Adrenal gland (tissue), 5 donors: Measurements from ENCODE around the gene ANKRD18A.

Experiments
- POLR2A ChIP-seq, 2 donors: fragments of 450-650 bp; IDR thresholded peaks; one replicate each; pipeline ENCODE4 v1.6.1; 2017; ENCODE audit warnings: antibody characterized with exemption in 2 of 2, mild to moderate bottlenecking in 2 of 2, moderate library complexity in 1 of 2
- TF ChIP-seq, protein P1 (sequence below), 6 experiments: fragments of 450-650 bp in 4 of 6; fragments of 200-600 bp in 2 of 6; sonication (generic) in 1 of 6; IDR thresholded peaks; 1 replicate in 5 of 6; 2 replicates in 1 of 6; pipeline versions ENCODE4 v1.5.1 to v1.8.0; 2016 to 2021; ENCODE audit warnings: antibody characterized with exemption in 6 of 6, mild to moderate bottlenecking in 2 of 6, moderate library complexity in 1 of 6
- donor health status: DM: no; HTN: no; CAD: no.

GRCh38 chr9:38639577-38639940 lies 19.2 kb upstream of the ANKRD18A start:
- TF ChIP-seq, protein P1, sequence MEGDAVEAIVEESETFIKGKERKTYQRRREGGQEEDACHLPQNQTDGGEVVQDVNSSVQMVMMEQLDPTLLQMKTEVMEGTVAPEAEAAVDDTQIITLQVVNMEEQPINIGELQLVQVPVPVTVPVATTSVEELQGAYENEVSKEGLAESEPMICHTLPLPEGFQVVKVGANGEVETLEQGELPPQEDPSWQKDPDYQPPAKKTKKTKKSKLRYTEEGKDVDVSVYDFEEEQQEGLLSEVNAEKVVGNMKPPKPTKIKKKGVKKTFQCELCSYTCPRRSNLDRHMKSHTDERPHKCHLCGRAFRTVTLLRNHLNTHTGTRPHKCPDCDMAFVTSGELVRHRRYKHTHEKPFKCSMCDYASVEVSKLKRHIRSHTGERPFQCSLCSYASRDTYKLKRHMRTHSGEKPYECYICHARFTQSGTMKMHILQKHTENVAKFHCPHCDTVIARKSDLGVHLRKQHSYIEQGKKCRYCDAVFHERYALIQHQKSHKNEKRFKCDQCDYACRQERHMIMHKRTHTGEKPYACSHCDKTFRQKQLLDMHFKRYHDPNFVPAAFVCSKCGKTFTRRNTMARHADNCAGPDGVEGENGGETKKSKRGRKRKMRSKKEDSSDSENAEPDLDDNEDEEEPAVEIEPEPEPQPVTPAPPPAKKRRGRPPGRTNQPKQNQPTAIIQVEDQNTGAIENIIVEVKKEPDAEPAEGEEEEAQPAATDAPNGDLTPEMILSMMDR (IDR thresholded peaks at IDR 0.05), result no peak
- no peak for TF ChIP-seq POLR2A (IDR thresholded peaks at IDR 0.05)
